ENCODE results near the gene SAA1. TPM values are rescaled to one million over a fixed set of nuclear protein-coding genes. Genes with fewer than 3 reads are reported as not detected.

SAA1 gene
- polyA plus RNA-seq, 1 donor (not counting 4 experiments of a cell fraction or from before 2014, with no cell fraction given) = 27.5 TPM

DNA sequence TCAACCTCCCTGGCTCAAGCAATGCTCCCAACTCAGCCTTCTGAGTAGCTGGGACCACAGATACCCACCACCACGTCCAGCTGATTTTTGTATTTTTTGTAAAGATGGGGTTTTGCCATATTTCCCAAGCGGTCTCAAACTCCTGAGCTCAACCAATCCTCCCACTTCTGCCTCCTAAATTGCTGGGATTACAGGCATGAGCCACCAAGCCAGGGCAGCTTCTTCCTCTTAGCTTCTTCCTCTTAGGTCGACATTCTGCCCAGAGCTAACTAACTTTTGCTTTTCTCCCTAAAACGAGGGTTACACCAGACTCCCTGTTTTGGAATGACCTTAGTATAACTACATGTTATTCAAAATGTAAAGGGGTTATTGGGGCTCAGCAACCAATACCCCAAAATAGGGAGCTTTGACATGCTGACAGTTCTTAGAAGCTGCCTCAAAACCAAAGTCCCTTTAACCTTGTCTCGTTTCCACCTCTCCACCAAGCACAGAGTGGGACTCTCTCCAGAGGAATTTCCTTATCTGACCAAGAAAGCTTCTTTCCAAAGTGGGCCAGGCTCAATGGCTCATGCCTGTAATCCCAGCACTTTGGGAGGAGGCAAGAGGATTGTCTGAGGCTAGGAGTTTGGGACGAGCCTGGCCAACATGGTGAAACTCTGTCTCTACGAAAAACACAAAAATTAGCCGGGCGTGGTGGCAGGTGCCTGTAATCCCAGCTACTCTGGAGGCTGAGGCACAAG lies 48.9 kb downstream of the SAA1 start:
- TF ChIP-seq, protein P1, sequence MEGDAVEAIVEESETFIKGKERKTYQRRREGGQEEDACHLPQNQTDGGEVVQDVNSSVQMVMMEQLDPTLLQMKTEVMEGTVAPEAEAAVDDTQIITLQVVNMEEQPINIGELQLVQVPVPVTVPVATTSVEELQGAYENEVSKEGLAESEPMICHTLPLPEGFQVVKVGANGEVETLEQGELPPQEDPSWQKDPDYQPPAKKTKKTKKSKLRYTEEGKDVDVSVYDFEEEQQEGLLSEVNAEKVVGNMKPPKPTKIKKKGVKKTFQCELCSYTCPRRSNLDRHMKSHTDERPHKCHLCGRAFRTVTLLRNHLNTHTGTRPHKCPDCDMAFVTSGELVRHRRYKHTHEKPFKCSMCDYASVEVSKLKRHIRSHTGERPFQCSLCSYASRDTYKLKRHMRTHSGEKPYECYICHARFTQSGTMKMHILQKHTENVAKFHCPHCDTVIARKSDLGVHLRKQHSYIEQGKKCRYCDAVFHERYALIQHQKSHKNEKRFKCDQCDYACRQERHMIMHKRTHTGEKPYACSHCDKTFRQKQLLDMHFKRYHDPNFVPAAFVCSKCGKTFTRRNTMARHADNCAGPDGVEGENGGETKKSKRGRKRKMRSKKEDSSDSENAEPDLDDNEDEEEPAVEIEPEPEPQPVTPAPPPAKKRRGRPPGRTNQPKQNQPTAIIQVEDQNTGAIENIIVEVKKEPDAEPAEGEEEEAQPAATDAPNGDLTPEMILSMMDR (optimal IDR thresholded peaks at IDR 0.05 in 1 of 3, IDR thresholded peaks at IDR 0.05 in 1 of 3, conservative IDR thresholded peaks at IDR 0.05 in 1 of 3; ENCODE audit: extremely low read depth in 1 of 3, insufficient read depth in 2 of 3, low read length in 3 of 3) = no peak
- TF ChIP-seq EZH2 (IDR thresholded peaks at IDR 0.05; ENCODE audit: low read length) = no peak
- no peak for DNase-seq (ENCODE audit: low read depth, low spot score)
- dilution Hi-C loops (cut with MboI; ENCODE audit: extremely low pct_ligation_motif_present, low sequenced_read_pairs) = no loop called here
- no peaks in the 10 kb centered on the region for H3K9me3 ChIP-seq (ENCODE audit: control insufficient read depth, low read depth, low read length)
- H3K79me2 ChIP-seq (ENCODE audit: control insufficient read depth, insufficient read depth, low read length) = peaks cover 40% of the 10 kb centered on the region
- no peak overlapping the region for H3K4me3 ChIP-seq (ENCODE audit: control insufficient read depth in 2 of 3, extremely low read depth in 1 of 3, insufficient read depth in 2 of 3, low read depth in 1 of 3, low read length in 3 of 3)
- H2AFZ ChIP-seq (ENCODE audit: control insufficient read depth, low read length) = no peak overlapping the region
- no peak overlapping the region for H3K27ac ChIP-seq (ENCODE audit: control insufficient read depth, insufficient read depth, low read length)
- H3K4me2 ChIP-seq (ENCODE audit: control insufficient read depth, extremely low read depth, insufficient read depth, low read depth, low read length) = no peak overlapping the region
- FAIRE-seq = no peak
- H3K27me3 ChIP-seq (ENCODE audit: control insufficient read depth, extremely low read depth, insufficient read depth, low read length) = no peaks in the 10 kb centered on the region
- no peak overlapping the region for H3K9ac ChIP-seq (ENCODE audit: control insufficient read depth, extremely low read depth, insufficient read depth, low read length)
- H3K9me1 ChIP-seq (ENCODE audit: control insufficient read depth, extremely low read depth, insufficient read depth, low read length) = no peaks in the 10 kb centered on the region
- H3K4me1 ChIP-seq (ENCODE audit: control insufficient read depth, extremely low read depth, insufficient read depth, low read length) = peaks cover 26% of the 10 kb centered on the region
- peaks cover 4 to 12% of the 10 kb centered on the region in 2 experiments for H3K36me3 ChIP-seq (ENCODE audit: control insufficient read depth in 2 of 2, extremely low read depth in 1 of 2, insufficient read depth in 2 of 2, low read length in 2 of 2)
- no peaks in the 10 kb centered on the region for H4K20me1 ChIP-seq (ENCODE audit: control insufficient read depth, extremely low read depth, insufficient read depth, low read length)

DNA sequence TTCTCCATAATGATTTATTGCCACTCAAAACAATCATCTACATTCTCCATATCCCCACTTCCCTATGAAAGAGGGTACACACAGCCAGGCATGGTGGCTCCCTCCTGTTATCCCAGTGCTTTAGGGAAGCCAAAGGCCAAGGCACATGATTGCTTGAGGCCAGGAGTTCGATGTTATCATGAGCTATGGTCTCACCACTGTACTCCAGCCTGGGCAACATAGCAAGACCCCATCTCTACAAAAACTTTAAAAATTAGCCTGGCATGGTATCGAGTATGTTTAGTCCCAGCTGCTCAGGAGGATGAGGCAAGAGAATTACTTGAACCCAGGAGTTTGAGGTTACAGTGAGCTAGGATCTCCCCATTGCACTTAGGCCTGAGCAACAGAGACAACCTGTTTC lies 49.8 kb downstream of the SAA1 start:
- H3K27me3 ChIP-seq (ENCODE audit: control insufficient read depth, extremely low read depth, insufficient read depth, low read length) = no peaks in the 10 kb centered on the region
- H3K79me2 ChIP-seq (ENCODE audit: control insufficient read depth, insufficient read depth, low read length) = peaks cover 49% of the 10 kb centered on the region
- no peaks in the 10 kb centered on the region for H3K9me1 ChIP-seq (ENCODE audit: control insufficient read depth, extremely low read depth, insufficient read depth, low read length)
- peaks cover 1 to 10% of the 10 kb centered on the region in 2 experiments for H3K36me3 ChIP-seq (ENCODE audit: control insufficient read depth in 2 of 2, extremely low read depth in 1 of 2, insufficient read depth in 2 of 2, low read length in 2 of 2)
- FAIRE-seq (no peak), DNase-seq (ENCODE audit: low read depth, low spot score) (no peak)
- TF ChIP-seq, protein P1 (optimal IDR thresholded peaks at IDR 0.05 in 1 of 3, IDR thresholded peaks at IDR 0.05 in 1 of 3, conservative IDR thresholded peaks at IDR 0.05 in 1 of 3; ENCODE audit: extremely low read depth in 1 of 3, insufficient read depth in 2 of 3, low read length in 3 of 3) = no peak
- TF ChIP-seq EZH2 (IDR thresholded peaks at IDR 0.05; ENCODE audit: low read length) = no peak
- no peak overlapping the region for H3K27ac ChIP-seq (ENCODE audit: control insufficient read depth, insufficient read depth, low read length)
- H3K4me3 ChIP-seq (ENCODE audit: control insufficient read depth in 2 of 3, extremely low read depth in 1 of 3, insufficient read depth in 2 of 3, low read depth in 1 of 3, low read length in 3 of 3) = no peak overlapping the region
- peaks cover 30% of the 10 kb centered on the region for H3K4me1 ChIP-seq (ENCODE audit: control insufficient read depth, extremely low read depth, insufficient read depth, low read length)
- H4K20me1 ChIP-seq (ENCODE audit: control insufficient read depth, extremely low read depth, insufficient read depth, low read length) = no peaks in the 10 kb centered on the region
- dilution Hi-C loops (cut with MboI; ENCODE audit: extremely low pct_ligation_motif_present, low sequenced_read_pairs) = no loop called here
- H2AFZ ChIP-seq (ENCODE audit: control insufficient read depth, low read length) = no peak overlapping the region
- no peak overlapping the region for H3K9ac ChIP-seq (ENCODE audit: control insufficient read depth, extremely low read depth, insufficient read depth, low read length)
- no peak overlapping the region for H3K4me2 ChIP-seq (ENCODE audit: control insufficient read depth, extremely low read depth, insufficient read depth, low read depth, low read length)
- H3K9me3 ChIP-seq (ENCODE audit: control insufficient read depth, low read depth, low read length) = no peaks in the 10 kb centered on the region

All from keratinocyte (primary cell).